Measurements from ENCODE around the gene AGMAT.

GRCh38 chr1:15624133-15624714 lies 39.4 kb upstream of the AGMAT start:
- TF ChIP-seq CTCF (IDR thresholded peaks at IDR 0.05) (no peak), POLR2A (IDR thresholded peaks at IDR 0.05) (no peak), POLR2AphosphoS5 (IDR thresholded peaks at IDR 0.05) (no peak)

Measured in prostate gland (tissue), 2 donors.